HAP-1 (cell line): ENCODE data around the gene SLC12A7.

Experiments used
- DNase-seq, 2 experiments: peaks; one replicate each; pipeline ENCODE4 v3.0.0-alpha.2; 2016 to 2020; ENCODE audit warnings: low spot score in 2 of 2
- H3K27me3 ChIP-seq: fragments of 250-450 bp; sonication (Bioruptor Pico); 2 replicates; pipeline ENCODE4 v1.5.1; 2020; ENCODE audit warnings: low read depth, mild to moderate bottlenecking, moderate library complexity
- H3K36me3 ChIP-seq: fragments of 250-450 bp; sonication (Bioruptor Pico); replicated peaks from 2 replicates; pipeline ENCODE4 v1.5.1; 2020; ENCODE audit warnings: mild to moderate bottlenecking
- H3K4me1 ChIP-seq: fragments of 250-450 bp; sonication (Bioruptor Pico); 2 replicates; pipeline ENCODE4 v1.5.1; 2020; ENCODE audit warnings: mild to moderate bottlenecking
- H3K4me3 ChIP-seq: fragments of 250-450 bp; sonication (Bioruptor Pico); 2 replicates; pipeline ENCODE4 v1.5.1; 2020; ENCODE audit warnings: mild to moderate bottlenecking, moderate library complexity
- H3K9me3 ChIP-seq: fragments of 250-450 bp; sonication (Bioruptor Pico); 2 replicates; pipeline ENCODE4 v1.5.1; 2020; ENCODE audit warnings: mild to moderate bottlenecking, moderate library complexity
- in situ Hi-C: fragments of 300-500 bp; cut with MboI; formaldehyde crosslinking; loops from 3 replicates; pipeline ENCODE4 v1.14.3; 2020; ENCODE audit warnings: low sequenced_read_pairs, inconsistent platforms, mixed read lengths

The SLC12A7 gene

DNA sequence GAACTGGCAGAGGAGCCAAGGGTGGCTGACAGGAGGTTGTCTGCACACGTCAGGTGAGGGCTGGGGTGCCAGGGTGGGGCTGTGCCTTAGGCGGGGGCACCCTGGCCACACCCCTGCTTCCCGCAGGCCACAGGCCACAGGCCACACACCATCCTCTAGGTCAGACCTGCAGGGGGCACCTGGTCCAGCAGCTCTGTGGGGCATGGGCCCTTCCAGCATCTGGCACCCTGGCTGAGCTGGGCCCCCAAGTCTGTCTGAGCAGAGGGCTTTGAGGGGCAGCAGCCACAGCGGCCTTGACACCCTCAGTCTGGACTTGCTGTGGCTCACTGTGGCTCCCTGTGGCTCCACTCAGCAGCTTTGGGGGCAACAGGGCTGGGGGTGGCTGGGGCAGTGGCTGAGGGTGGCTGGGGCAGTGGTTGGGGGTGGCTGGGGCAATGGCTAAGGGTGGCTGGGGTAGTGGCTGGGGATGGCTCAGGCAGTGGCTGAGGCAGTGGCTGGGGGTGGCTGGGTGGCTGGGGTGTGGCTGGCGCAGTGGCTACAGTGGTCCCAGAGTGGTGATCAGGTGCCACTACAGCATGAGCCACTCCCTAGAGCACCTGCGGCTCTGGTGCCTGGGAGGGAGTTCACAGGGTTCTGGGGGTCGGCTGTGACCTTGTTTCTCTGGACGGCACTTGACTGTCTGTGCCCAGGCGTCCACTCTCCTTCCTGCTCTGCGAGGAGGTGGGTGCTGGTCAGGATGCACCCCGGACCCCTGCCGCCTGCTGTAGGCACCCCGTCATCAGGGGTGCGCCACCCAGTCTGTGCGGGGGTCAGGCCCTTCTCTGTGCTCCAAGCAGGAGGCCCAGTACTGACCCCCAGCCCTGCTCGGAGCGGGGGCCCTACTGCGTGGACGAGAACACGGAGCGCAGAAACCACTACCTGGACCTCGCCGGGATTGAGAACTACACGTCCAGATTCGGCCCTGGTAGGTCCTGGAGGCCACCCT is 76.2 kb downstream of the SLC12A7 start:
- H3K4me1 ChIP-seq: no peaks in the 10 kb centered on the region
- in situ Hi-C loops: no loop called here
- no peak overlapping the region for H3K4me3 ChIP-seq
- H3K9me3 ChIP-seq: no peaks in the 10 kb centered on the region
- H3K36me3 ChIP-seq: no peaks in the 10 kb centered on the region
- DNase-seq: no peak
- no peaks in the 10 kb centered on the region for H3K27me3 ChIP-seq

DNA sequence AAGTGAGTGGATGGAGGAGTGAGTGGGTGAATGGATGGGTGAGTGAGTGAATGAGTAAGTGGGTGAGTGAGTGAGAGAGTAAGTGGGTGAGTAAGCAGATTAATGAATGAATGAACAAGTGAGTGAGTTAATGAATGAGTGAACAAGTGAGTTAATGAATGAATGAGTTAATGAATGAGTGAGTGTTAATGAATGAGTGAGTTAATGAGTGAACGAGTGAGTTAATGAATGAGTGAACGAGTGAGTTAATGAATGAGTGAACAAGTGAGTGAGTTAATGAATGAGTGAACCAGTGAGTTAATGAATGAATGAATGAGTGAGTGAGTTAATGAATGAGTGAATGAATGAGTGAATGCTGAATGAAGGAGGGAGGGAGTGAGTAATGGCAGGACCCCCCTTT is 76.9 kb downstream of the SLC12A7 start:
- H3K36me3 ChIP-seq: no peaks in the 10 kb centered on the region
- H3K4me3 ChIP-seq: no peak overlapping the region
- no peaks in the 10 kb centered on the region for H3K9me3 ChIP-seq
- in situ Hi-C loops: no loop called here
- H3K27me3 ChIP-seq: no peaks in the 10 kb centered on the region
- DNase-seq: no peak
- H3K4me1 ChIP-seq: no peaks in the 10 kb centered on the region

DNA sequence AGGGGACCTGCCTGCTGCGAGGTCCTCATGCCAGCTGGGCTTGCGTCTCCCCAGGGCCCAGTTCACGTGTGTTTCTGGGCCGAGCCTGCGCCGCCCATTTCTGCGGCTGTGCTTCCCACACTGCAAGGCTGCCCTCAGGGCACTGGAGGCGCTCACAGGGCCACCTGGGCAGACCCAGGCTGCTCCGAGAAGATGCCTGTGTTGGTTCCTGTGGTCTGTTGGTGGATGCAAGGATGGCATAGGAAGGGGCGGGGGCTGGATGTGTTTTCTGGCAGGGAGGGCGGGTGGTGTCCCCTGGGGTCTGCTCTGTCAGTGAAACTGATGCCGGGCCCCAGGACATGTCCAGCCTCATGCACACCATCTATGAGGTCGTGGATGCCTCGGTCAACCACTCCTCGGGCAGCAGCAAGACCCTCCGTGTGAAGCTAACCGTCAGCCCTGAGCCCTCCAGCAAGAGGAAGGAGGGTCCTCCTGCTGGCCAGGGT is 77.4 kb downstream of the SLC12A7 start:
- Histone ChIP-seq H3K36me3 (no peaks in the 10 kb centered on the region), H3K4me1 (no peaks in the 10 kb centered on the region)
- in situ Hi-C loops: no loop called here

GRCh38 chr5:1033606-1034420 is 78.0 kb downstream of the SLC12A7 start:
- Histone ChIP-seq H3K9me3 (no peaks in the 10 kb centered on the region), H3K36me3 (no peaks in the 10 kb centered on the region), H3K4me3 (no peak overlapping the region), H3K4me1 (no peaks in the 10 kb centered on the region), H3K27me3 (no peaks in the 10 kb centered on the region)
- in situ Hi-C loops: no loop called here
- no peak for DNase-seq

More for the DNA sequence above, 77.4 kb downstream of the SLC12A7 start:
- no peaks in the 10 kb centered on the region for H3K27me3 ChIP-seq
- H3K9me3 ChIP-seq: no peaks in the 10 kb centered on the region
- H3K4me3 ChIP-seq: no peak overlapping the region
- no peak for DNase-seq

DNA sequence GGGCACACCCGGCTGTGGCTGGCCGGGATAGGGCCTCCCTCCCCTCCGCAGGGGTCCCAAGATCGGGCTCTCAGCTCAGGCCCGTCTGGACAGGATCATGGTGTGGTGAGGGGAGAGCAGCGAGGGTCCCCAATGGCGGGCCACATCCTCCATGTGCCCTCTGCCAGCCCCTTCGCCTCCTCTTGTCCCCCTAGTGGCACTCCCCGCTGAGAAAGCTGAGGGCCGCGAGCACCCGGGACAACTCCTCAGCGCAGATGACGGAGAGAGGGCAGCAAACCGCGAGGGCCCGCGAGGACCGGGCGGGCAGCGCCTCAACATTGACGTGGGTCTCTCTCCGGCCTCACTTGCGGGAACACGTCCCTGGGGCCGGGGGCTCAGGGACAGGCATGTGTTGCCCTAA is 78.7 kb downstream of the SLC12A7 start:
- in situ Hi-C loops: no loop called here

DNA sequence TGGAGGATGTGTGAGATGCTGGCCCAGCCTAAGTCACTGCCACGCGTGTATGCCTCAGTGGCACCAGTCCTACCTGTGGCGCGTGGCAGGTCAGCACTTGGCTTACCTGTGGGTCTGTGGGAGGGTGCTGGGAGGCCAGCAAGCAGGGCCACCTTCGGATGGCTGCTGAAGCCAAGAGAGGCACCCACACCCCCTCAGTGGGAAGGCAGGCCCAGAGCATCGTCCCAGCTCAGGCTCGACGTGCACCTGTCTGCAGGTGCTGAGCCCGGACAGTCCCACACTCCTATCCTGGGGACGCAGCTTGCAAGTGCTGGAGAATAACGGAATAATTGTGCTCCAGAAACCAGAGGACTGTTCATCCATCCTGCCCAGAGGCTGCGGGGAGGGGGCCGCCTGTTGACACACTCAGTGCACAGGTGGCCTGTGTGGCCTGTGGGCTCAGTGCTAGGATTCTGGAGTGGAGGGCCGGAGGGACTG is 79.3 kb downstream of the SLC12A7 start:
- no peaks in the 10 kb centered on the region for H3K27me3 ChIP-seq

More for the DNA sequence above, 78.7 kb downstream of the SLC12A7 start:
- Histone ChIP-seq H3K36me3 (no peaks in the 10 kb centered on the region), H3K4me1 (no peaks in the 10 kb centered on the region), H3K27me3 (no peaks in the 10 kb centered on the region), H3K4me3 (no peak overlapping the region), H3K9me3 (no peaks in the 10 kb centered on the region)
- DNase-seq: no peak

GRCh38 chr5:1032011-1032410 is 79.9 kb downstream of the SLC12A7 start:
- in situ Hi-C loops: no loop called here
- Histone ChIP-seq H3K4me3 (no peak overlapping the region), H3K27me3 (no peaks in the 10 kb centered on the region), H3K4me1 (no peaks in the 10 kb centered on the region), H3K9me3 (no peaks in the 10 kb centered on the region), H3K36me3 (no peaks in the 10 kb centered on the region)
- DNase-seq: no peak

More for the DNA sequence above, 79.3 kb downstream of the SLC12A7 start:
- H3K4me3 ChIP-seq: no peak overlapping the region
- in situ Hi-C loops: no loop called here
- H3K4me1 ChIP-seq: no peaks in the 10 kb centered on the region
- H3K9me3 ChIP-seq: no peaks in the 10 kb centered on the region
- H3K36me3 ChIP-seq: no peaks in the 10 kb centered on the region
- no peak for DNase-seq

GRCh38 chr5:1031306-1031959 is 80.4 kb downstream of the SLC12A7 start:
- no peaks in the 10 kb centered on the region for H3K36me3 ChIP-seq
- no peaks in the 10 kb centered on the region for H3K27me3 ChIP-seq
- DNase-seq: no peak
- no peaks in the 10 kb centered on the region for H3K9me3 ChIP-seq
- no peak overlapping the region for H3K4me3 ChIP-seq
- in situ Hi-C loops: no loop called here
- H3K4me1 ChIP-seq: no peaks in the 10 kb centered on the region

- Histone ChIP-seq H3K4me1 (no peaks in the 10 kb centered on the region), H3K27me3 (no peaks in the 10 kb centered on the region), H3K36me3 (no peaks in the 10 kb centered on the region), H3K4me3 (no peak overlapping the region), H3K9me3 (no peaks in the 10 kb centered on the region)
- in situ Hi-C loops: no loop called here
- DNase-seq: no peak
Measured at GRCh38 chr5:1030801-1031271, 81.0 kb downstream of the SLC12A7 start.

DNA sequence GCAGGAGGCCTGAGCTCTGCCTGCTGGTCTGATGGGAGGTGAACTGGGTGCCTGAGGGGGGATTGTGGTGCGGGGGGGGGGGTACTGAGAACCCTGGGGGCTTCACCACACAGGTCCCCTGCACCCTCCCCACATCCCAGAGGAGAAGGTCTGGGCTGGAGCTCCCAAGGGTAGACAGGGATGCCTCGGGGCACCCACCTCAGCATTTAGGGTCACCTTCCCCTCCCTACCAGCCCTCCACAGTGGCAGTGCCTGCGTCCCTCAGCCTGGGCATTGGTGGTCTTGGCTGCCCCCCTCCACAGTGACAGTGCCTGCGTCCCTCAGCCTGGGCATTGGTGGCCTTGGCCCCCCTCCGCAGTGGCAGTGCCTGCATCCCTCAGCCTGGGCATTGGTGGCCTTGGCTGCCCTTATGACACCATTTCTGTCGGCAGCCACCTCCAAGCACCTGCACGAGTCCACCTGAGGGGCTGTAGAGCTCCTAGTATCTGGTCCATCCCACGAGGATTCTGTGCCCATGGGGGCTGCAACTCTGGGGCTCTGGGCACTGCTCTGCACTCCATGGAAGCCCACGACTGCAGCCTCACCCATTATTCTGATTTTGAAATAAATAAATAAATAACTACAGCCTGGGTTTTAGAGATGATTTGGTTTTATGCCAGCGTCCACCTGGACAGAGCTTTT is 81.8 kb downstream of the SLC12A7 start:
- H3K9me3 ChIP-seq: no peaks in the 10 kb centered on the region
- H3K4me1 ChIP-seq: no peaks in the 10 kb centered on the region
- H3K27me3 ChIP-seq: no peaks in the 10 kb centered on the region
- DNase-seq: no peak
- H3K4me3 ChIP-seq: no peak overlapping the region
- in situ Hi-C loops: no loop called here
- H3K36me3 ChIP-seq: no peaks in the 10 kb centered on the region

DNA sequence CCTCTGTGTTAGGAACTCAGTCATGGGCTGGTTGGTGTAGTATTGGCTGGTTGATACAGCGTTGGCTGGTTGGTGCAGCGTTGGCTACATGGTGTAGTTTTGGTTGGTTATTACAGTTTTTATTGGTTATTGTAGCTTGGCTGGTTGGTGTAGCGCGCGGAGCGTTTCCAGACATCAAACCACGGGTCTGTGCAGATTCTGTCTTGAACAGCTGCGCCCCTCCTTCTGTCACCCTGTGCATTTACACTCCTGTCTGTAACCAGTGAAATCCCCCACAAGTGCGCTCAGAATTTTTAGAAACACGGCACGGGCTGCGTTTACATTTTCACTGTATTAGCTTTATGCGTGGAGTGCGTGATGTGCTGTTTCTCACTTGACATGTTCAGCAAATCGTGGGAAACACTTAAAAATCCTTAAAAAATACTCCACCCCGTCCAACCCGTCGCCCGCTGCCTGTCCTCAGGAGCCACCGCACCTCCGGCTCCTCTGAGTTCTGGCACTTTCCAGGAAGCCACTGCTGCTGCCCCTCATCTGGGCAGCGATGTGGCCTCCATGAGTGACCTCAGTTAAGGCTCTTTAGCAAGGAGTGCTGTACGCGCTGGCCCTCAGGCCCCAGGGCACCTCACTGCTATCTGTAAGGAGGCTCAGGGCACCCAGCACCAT is 82.5 kb downstream of the SLC12A7 start:
- Histone ChIP-seq H3K4me1 (no peaks in the 10 kb centered on the region), H3K4me3 (no peak overlapping the region), H3K27me3 (no peaks in the 10 kb centered on the region), H3K36me3 (no peaks in the 10 kb centered on the region), H3K9me3 (no peaks in the 10 kb centered on the region)
- in situ Hi-C loops: no loop called here
- DNase-seq: no peak

- no peaks in the 10 kb centered on the region for H3K27me3 ChIP-seq
- DNase-seq: no peak
- no peaks in the 10 kb centered on the region for H3K4me1 ChIP-seq
- no peak overlapping the region for H3K4me3 ChIP-seq
- in situ Hi-C loops: no loop called here
- no peaks in the 10 kb centered on the region for H3K9me3 ChIP-seq
- no peaks in the 10 kb centered on the region for H3K36me3 ChIP-seq
Measured at GRCh38 chr5:1028481-1029281, 83.2 kb downstream of the SLC12A7 start.
